ENCODE measurements around the gene UBAC2. TPM values are rescaled to one million over a fixed set of nuclear protein-coding genes. Genes with fewer than 3 reads are reported as not detected.

Gene UBAC2
- total and polyA plus RNA-seq, 4 donors, result 49.9 to 77.1 (median 53.7) TPM

- WGBS, 2 donors, result 88 to 89% methylated on average over 17 of the region's 17 CpGs
Measured at GRCh38 chr13:99352351-99353245, 151.9 kb downstream of the UBAC2 start.

GRCh38 chr13:99353246-99353600 lies 152.6 kb downstream of the UBAC2 start:
- TF ChIP-seq CTCF (IDR thresholded peaks at IDR 0.05; ENCODE audit: control extremely low read depth, extremely low read depth), result no peak
- Histone ChIP-seq H3K36me3 (ENCODE audit: control insufficient read depth in 4 of 4, insufficient read depth in 4 of 4, low read length in 4 of 4) (peaks cover 0 to 8% (median 5%) of the 10 kb centered on the region in 4 donors), H3K27me3 (ENCODE audit: control insufficient read depth in 3 of 3, insufficient read depth in 3 of 3, low read length in 2 of 3) (no peaks in the 10 kb centered on the region), H3K4me1 (ENCODE audit: control insufficient read depth in 5 of 5, insufficient read depth in 5 of 5, low read length in 5 of 5) (peaks cover 0 to 11% (median 6%) of the 10 kb centered on the region in 5 donors), H3K9ac (ENCODE audit: insufficient read depth in 1 of 2, low read length in 2 of 2) (no peak overlapping the region), H3K27ac (ENCODE audit: low read depth in 1 of 2, low read length in 1 of 2) (no peak overlapping the region), H3K9me3 (ENCODE audit: control insufficient read depth in 4 of 4, insufficient read depth in 3 of 4, low read length in 3 of 4) (no peaks in the 10 kb centered on the region), H3K4me3 (no peak overlapping the region)
- DNase-seq (no peak), ATAC-seq (ENCODE audit: insufficient read depth, low FRiP score) (no peak)
- 92 to 99% methylated on average over 2 of the region's 2 CpGs for WGBS, 2 donors

More at GRCh38 chr13:99352351-99353245, 151.9 kb downstream of the UBAC2 start:
- Histone ChIP-seq H3K4me3 (no peak overlapping the region), H3K9me3 (ENCODE audit: control insufficient read depth in 4 of 4, insufficient read depth in 3 of 4, low read length in 3 of 4) (no peaks in the 10 kb centered on the region), H3K27ac (ENCODE audit: low read depth in 1 of 2, low read length in 1 of 2) (no peak overlapping the region), H3K9ac (ENCODE audit: insufficient read depth in 1 of 2, low read length in 2 of 2) (no peak overlapping the region), H3K36me3 (ENCODE audit: control insufficient read depth in 4 of 4, insufficient read depth in 4 of 4, low read length in 4 of 4) (peaks cover under 1 to 10% (median 7%) of the 10 kb centered on the region in 4 donors), H3K4me1 (ENCODE audit: control insufficient read depth in 5 of 5, insufficient read depth in 5 of 5, low read length in 5 of 5) (peaks cover 0 to 11% (median 3%) of the 10 kb centered on the region in 5 donors), H3K27me3 (ENCODE audit: control insufficient read depth in 3 of 3, insufficient read depth in 3 of 3, low read length in 2 of 3) (no peaks in the 10 kb centered on the region)
- TF ChIP-seq CTCF (IDR thresholded peaks at IDR 0.05; ENCODE audit: control extremely low read depth, extremely low read depth), result no peak
- DNase-seq (no peak), ATAC-seq (ENCODE audit: insufficient read depth, low FRiP score) (no peak)

- Histone ChIP-seq H3K9ac (ENCODE audit: insufficient read depth in 1 of 2, low read length in 2 of 2) (no peak overlapping the region), H3K27me3 (ENCODE audit: control insufficient read depth in 3 of 3, insufficient read depth in 3 of 3, low read length in 2 of 3) (no peaks in the 10 kb centered on the region), H3K9me3 (ENCODE audit: control insufficient read depth in 4 of 4, insufficient read depth in 3 of 4, low read length in 3 of 4) (no peaks in the 10 kb centered on the region), H3K4me1 (ENCODE audit: control insufficient read depth in 5 of 5, insufficient read depth in 5 of 5, low read length in 5 of 5) (peaks cover 0 to 11% (median 6%) of the 10 kb centered on the region in 5 donors), H3K27ac (ENCODE audit: low read depth in 1 of 2, low read length in 1 of 2) (no peak overlapping the region), H3K4me3 (no peak overlapping the region), H3K36me3 (ENCODE audit: control insufficient read depth in 4 of 4, insufficient read depth in 4 of 4, low read length in 4 of 4) (peaks cover 2 to 8% (median 5%) of the 10 kb centered on the region in 4 donors)
- no peak for ATAC-seq (ENCODE audit: insufficient read depth, low FRiP score)
- DNase-seq, result no peak
- no peak for TF ChIP-seq CTCF (IDR thresholded peaks at IDR 0.05; ENCODE audit: control extremely low read depth, extremely low read depth)
- WGBS, 2 donors, result 87 to 90% methylated on average over 8 of the region's 8 CpGs
Measured at GRCh38 chr13:99353836-99354235, 153.2 kb downstream of the UBAC2 start.
